ENCODE data around the gene RHOD. TPM values are rescaled to one million over a fixed set of nuclear protein-coding genes. Genes with fewer than 3 reads are reported as not detected.

RHOD gene
- polyA plus RNA-seq, 1 donor (not counting 4 experiments of a cell fraction or from before 2014, with no cell fraction given), result 119 TPM

- Histone ChIP-seq H3K4me2 (ENCODE audit: control insufficient read depth, extremely low read depth, insufficient read depth, low read depth, low read length) (no peak overlapping the region), H3K4me3 (ENCODE audit: control insufficient read depth in 2 of 3, extremely low read depth in 1 of 3, insufficient read depth in 2 of 3, low read depth in 1 of 3, low read length in 3 of 3) (no peak overlapping the region), H3K27me3 (ENCODE audit: control insufficient read depth, extremely low read depth, insufficient read depth, low read length) (no peaks in the 10 kb centered on the region), H3K36me3 (ENCODE audit: control insufficient read depth in 2 of 2, extremely low read depth in 1 of 2, insufficient read depth in 2 of 2, low read length in 2 of 2) (no peaks in the 10 kb centered on the region), H3K27ac (ENCODE audit: control insufficient read depth, insufficient read depth, low read length) (no peak overlapping the region), H3K9ac (ENCODE audit: control insufficient read depth, extremely low read depth, insufficient read depth, low read length) (no peak overlapping the region), H2AFZ (ENCODE audit: control insufficient read depth, low read length) (no peak overlapping the region), H3K9me3 (ENCODE audit: control insufficient read depth, low read depth, low read length) (no peaks in the 10 kb centered on the region), H3K9me1 (ENCODE audit: control insufficient read depth, extremely low read depth, insufficient read depth, low read length) (no peaks in the 10 kb centered on the region), H3K79me2 (ENCODE audit: control insufficient read depth, insufficient read depth, low read length) (no peaks in the 10 kb centered on the region), H4K20me1 (ENCODE audit: control insufficient read depth, extremely low read depth, insufficient read depth, low read length) (no peaks in the 10 kb centered on the region), H3K4me1 (ENCODE audit: control insufficient read depth, extremely low read depth, insufficient read depth, low read length) (no peaks in the 10 kb centered on the region)
- no peak for DNase-seq (ENCODE audit: low read depth, low spot score)
- no peak for TF ChIP-seq CTCF (optimal IDR thresholded peaks at IDR 0.05 in 1 of 3, IDR thresholded peaks at IDR 0.05 in 1 of 3, conservative IDR thresholded peaks at IDR 0.05 in 1 of 3; ENCODE audit: extremely low read depth in 1 of 3, insufficient read depth in 2 of 3, low read length in 3 of 3)
- TF ChIP-seq EZH2 (IDR thresholded peaks at IDR 0.05; ENCODE audit: low read length), result no peak
- FAIRE-seq, result no peak
- dilution Hi-C loops (cut with MboI; ENCODE audit: extremely low pct_ligation_motif_present, low sequenced_read_pairs), result no loop called here
These were observed 42.3 kb upstream of the RHOD start for GRCh38 chr11:67014343-67014742.

- no peaks in the 10 kb centered on the region for H3K9me1 ChIP-seq (ENCODE audit: control insufficient read depth, extremely low read depth, insufficient read depth, low read length)
- H3K27ac ChIP-seq (ENCODE audit: control insufficient read depth, insufficient read depth, low read length), result no peak overlapping the region
- no peaks in the 10 kb centered on the region for H4K20me1 ChIP-seq (ENCODE audit: control insufficient read depth, extremely low read depth, insufficient read depth, low read length)
- no peak for FAIRE-seq
- no peak overlapping the region for H3K9ac ChIP-seq (ENCODE audit: control insufficient read depth, extremely low read depth, insufficient read depth, low read length)
- no peak overlapping the region for H2AFZ ChIP-seq (ENCODE audit: control insufficient read depth, low read length)
- no peak overlapping the region for H3K4me3 ChIP-seq (ENCODE audit: control insufficient read depth in 2 of 3, extremely low read depth in 1 of 3, insufficient read depth in 2 of 3, low read depth in 1 of 3, low read length in 3 of 3)
- H3K79me2 ChIP-seq (ENCODE audit: control insufficient read depth, insufficient read depth, low read length), result no peaks in the 10 kb centered on the region
- dilution Hi-C loops (cut with MboI; ENCODE audit: extremely low pct_ligation_motif_present, low sequenced_read_pairs), result no loop called here
- no peaks in the 10 kb centered on the region for H3K27me3 ChIP-seq (ENCODE audit: control insufficient read depth, extremely low read depth, insufficient read depth, low read length)
- no peaks in the 10 kb centered on the region for H3K9me3 ChIP-seq (ENCODE audit: control insufficient read depth, low read depth, low read length)
- DNase-seq (ENCODE audit: low read depth, low spot score), result no peak
- no peaks in the 10 kb centered on the region for H3K4me1 ChIP-seq (ENCODE audit: control insufficient read depth, extremely low read depth, insufficient read depth, low read length)
- no peak overlapping the region for H3K4me2 ChIP-seq (ENCODE audit: control insufficient read depth, extremely low read depth, insufficient read depth, low read depth, low read length)
- H3K36me3 ChIP-seq (ENCODE audit: control insufficient read depth in 2 of 2, extremely low read depth in 1 of 2, insufficient read depth in 2 of 2, low read length in 2 of 2), result no peaks in the 10 kb centered on the region
- TF ChIP-seq EZH2 (IDR thresholded peaks at IDR 0.05; ENCODE audit: low read length), result no peak
- TF ChIP-seq CTCF (optimal IDR thresholded peaks at IDR 0.05 in 1 of 3, IDR thresholded peaks at IDR 0.05 in 1 of 3, conservative IDR thresholded peaks at IDR 0.05 in 1 of 3; ENCODE audit: extremely low read depth in 1 of 3, insufficient read depth in 2 of 3, low read length in 3 of 3), result no peak
These were observed 41.6 kb upstream of the RHOD start for GRCh38 chr11:67015048-67015447.

Data from keratinocyte (primary cell).